Activated CD4-positive, alpha-beta T cell treated with anti-CD3 and anti-CD28 coated beads, Interleukin-2, amount 50 U/mL, for 24 hours (primary cell): ENCODE data around the gene SORBS2.
"Not testable (repeated sequence)": the region's sequence is repeated elsewhere in the genome, so short reads cannot be mapped to it uniquely, and the experiment has no call there.

Experiments
- DNase-seq, 2 donors: peaks; one replicate each; pipeline ENCODE4 v3.0.0-alpha.2; 2020; ENCODE audit warnings: low read depth in 1 of 2, low spot score in 1 of 2

The SORBS2 gene

DNA sequence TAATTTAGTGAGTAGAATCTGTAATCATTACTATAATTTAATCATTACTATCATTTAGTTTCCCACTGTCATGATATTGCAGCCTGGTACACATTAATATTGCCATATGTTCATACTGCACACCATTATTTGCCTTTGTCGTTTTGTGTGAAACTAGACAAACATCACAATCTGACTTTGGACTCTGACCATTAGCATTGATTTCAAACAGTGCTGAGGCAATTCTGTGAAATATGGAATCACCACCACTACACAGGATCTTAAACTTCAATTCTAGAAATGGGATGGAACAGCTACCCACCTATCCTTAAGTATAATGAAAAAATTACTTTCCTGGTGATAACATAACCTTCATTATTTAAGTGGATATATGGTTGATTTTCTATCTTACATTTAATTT is 98.3 kb downstream of the SORBS2 start:
- no peak for DNase-seq

DNA sequence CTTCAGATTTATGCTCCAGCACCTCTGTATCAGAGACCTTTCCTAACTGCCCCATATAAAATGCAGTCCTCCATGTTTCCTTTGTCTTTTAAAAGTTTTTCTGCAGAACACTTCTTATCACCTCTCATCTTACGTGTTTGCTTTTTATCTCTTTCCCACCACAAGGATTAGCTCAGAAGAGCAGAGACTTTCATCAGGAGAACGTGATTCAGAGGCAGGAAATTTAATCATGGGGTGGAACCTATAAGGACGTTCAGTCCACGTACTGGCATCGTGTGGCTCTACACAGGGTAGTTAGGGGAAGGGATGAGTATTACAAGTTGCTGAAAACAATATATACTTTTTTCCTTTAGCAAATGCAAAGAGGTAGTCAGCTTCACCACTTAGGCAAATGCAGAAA is 98.7 kb downstream of the SORBS2 start:
- DNase-seq: no peak

DNA sequence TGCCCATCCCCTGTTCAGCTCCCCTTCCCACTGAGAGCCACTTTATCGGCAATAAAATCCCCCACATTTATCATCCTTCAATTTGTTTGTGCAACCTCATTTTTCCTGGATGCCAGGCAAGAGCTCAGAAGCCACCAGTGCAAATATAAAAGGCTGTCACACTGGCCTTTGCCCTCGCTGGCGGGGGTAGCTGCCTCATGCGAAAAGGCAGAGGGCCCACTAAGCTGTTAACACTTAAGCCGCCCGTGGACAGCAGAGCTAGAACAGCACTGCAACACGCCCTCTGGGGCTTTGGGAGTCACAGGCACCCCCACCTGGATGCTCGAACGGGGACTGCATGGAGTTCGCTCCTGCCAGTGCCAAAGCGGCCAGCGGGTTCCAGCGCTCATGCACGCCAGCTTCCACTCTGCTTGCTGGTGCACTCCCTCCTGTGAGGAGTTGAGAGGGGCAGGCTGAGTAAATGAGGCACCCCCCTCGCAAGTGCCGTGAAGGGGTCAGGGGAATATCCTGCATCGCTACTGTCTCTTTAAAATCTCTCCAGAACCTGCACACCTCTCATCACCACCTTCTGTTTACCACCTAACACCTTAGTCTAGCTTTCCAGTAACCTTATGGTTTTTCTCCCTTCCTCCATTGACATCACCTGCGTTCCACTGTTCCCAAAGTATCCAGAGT is 99.5 kb downstream of the SORBS2 start:
- no peak for DNase-seq

DNA sequence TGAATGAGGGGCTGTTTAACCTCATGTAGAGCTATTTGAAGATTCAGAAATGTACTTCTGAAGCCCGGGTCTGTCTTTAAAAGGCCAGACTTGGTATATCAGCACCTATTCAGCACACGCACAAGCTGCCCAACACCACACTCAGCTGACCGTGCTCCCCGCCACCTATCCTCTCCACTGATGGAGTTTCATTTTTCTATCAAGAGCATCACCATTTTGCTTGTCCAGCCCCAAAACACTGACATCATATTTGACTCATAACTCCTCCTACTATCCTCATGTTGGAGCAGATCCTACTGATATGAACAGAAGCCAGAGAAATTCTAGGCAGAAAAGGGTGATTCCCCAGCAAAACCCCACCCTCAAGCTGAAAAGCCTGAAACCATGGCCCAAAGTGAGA is 100.3 kb downstream of the SORBS2 start:
- DNase-seq: no peak

DNA sequence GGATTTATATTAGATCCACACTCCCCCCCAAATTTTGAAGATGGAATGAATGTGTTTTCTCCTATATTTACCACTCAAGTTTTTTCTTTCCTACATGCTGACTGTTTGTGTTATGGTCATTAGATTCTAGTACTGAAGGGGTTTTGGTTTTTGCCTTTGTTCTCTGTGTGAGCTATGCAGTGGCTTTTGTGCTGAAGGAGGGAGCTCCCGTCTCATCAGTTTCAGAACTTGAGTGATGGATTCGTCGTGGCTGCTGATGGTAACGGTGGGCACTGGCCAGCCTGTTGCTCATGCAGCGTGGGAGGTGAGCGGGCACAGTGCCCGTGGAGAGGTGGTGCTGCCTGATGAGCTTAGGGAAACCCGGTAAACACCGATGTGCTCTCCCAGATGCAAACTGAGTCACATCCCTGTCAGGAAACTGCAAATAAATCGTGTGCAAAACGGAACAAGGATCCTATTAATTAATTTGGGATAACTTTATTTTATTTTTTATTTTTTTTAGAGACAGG is 101.5 kb downstream of the SORBS2 start:
- DNase-seq: no peak

DNA sequence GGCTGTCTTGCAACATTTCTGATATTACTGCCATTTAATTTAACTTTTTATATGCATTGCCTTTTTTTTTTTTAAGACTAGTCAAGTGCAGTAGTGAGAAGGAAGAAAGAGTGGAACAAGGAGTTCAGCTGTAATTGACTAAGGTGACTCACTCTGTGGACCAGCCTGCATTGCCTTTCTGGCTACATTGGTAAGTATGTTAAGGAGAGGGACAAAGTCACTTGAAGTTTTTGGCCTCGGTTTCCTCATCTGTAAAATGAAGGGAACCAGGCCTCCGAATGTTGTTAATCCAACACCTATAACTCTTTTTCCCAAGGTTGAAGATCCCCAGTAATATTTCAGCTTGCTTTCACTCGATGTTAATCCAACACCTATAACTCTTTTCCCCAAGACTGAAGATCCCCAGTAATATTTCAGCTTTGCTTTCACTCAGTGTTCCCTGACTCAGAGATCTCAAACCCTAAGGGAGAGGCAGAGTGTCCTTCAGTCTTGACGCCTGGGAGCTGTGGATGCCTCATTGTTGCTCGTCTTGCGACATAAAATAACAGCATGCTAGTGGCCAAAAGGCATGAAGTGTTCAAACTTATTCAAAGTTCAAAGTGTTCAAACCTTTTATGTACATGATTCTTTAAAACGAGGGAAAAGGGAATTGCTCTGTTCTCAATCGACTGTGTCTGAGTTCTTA is 102.0 kb downstream of the SORBS2 start:
- no peak for DNase-seq

DNA sequence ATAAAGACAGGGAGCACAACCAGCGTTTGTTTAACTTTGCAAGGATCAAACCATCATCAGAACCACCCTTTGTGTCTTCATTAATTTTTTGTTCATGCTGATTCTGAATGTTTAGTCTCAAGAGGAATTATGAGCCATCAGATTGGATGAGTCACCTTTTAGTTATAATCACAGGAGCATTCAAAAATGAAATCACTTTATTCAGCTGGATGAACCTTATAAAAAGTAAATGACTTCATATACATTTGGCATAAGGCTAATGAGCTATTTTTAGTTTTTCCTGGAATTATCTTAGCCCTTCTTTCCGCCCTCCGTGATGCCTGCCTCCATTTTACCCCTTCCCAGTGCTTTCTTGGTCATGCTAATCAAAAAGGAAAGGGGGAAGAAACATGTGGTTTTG is 103.6 kb downstream of the SORBS2 start:
- DNase-seq: no peak

DNA sequence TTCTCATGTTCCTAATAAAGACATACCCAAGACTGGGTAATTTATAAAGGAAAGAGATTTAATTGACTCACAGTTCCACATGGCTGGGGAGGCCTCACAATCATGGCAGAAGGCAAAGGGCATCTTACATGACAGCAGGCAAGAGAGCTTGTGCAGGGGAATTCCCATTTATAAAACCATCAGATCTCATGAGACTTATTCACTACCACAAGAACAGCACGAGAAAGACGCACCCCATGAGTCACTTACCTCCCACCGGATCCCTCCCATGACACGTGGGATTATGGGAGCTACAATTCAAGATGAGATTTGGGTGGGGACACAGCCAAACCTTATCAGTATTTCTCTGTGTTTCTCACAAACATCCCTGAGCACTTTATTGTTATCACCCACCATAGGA is 104.4 kb downstream of the SORBS2 start:
- not testable (repeated sequence) for DNase-seq

DNA sequence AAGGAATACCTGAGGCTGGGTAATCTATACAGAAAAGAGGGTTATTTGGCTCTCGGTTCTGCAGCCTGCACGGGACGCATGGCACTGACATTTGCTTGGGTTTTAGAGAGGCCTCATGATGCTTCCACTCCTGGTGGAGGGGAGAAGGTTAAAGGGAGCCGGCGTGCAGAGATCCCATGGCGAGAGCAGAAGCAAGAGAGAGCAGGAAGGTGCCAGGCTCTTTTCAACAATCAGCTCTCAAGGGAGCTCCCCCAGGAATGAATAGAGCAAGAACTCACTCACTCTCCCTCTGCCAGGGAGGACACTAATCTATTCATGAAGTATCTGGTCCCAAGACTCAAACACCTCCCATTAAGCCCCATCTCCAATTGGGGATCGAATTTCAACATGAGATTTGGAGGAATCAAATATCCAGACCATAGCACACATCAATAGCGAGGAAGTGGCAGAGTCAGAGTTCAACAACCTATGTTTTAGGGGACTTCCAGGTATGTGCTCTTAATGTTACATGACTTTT is 109.8 kb downstream of the SORBS2 start:
- DNase-seq: no peak

DNA sequence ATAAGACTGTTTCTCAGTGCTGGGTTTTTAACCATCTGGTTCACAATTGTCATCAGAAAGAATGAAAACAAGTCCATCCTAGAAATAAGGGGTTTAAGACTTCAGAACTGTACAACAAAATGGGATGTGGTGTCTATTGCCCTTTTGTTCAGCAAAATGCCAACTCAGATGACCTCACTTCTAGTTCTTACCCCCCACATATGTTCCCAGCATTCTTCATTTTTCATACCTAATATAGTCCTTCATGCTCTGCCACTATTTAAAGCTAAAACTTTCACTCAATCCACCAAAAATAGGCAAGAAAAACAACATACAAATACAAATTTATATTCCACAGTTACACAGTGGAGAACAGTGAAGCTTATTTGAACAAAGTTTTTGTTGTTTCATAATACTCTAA is 111.4 kb downstream of the SORBS2 start:
- DNase-seq: no peak

DNA sequence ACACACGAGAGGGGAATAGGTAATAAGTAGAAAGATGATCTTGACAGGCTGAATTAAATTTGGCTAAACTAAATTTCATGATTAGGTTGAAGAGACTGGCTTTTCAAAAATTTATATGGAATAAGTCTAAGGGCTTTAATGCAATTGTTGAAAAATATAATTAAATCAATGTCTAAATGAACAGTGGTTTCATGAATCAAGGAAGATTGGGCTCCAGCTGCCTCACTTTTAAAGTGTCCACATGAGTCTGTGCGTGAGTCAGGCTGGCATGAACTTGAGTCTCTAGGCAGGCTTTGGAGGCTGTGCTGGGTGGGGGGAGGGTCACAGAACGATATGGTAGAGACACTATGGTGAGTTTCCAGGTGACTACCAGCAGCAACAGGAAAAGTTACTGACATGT is 111.9 kb downstream of the SORBS2 start:
- no peak for DNase-seq

DNA sequence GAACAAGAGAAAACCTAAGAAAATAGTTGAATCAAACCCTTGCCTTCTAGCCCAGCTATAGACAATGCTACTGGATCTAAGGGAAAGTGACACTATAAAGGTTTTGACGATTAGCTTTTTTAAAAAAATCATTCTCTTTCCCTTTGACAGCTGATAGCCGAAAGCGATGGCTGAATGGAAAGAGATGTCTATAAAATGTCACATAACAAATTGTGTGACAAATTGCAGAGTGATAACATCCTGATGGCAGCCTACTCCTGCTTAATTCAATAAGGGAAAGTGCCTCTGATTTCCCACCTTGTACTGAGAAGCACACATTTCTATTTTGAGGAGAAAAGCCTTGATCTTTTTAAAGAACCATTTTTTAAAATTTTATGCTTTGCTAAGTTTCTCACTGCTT is 114.5 kb downstream of the SORBS2 start:
- DNase-seq: no peak

DNA sequence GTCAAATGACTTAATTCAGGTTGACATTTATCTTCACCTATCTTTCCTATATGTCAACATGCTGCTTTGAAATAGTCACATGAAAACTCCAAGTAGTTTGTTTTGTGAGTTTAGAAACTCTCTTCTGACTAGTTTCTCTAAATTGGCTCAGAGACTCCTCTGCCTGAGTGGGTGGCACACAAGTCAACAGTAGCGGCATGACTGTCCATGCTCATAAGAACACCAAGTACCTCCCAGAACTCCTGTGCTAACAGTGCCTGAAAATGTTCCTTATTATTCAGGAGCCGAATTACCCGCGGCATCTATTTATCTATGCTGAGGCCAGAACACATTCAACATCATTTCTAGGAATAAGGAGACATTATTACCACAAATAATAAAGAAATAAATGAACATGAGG is 116.3 kb downstream of the SORBS2 start:
- no peak for DNase-seq

DNA sequence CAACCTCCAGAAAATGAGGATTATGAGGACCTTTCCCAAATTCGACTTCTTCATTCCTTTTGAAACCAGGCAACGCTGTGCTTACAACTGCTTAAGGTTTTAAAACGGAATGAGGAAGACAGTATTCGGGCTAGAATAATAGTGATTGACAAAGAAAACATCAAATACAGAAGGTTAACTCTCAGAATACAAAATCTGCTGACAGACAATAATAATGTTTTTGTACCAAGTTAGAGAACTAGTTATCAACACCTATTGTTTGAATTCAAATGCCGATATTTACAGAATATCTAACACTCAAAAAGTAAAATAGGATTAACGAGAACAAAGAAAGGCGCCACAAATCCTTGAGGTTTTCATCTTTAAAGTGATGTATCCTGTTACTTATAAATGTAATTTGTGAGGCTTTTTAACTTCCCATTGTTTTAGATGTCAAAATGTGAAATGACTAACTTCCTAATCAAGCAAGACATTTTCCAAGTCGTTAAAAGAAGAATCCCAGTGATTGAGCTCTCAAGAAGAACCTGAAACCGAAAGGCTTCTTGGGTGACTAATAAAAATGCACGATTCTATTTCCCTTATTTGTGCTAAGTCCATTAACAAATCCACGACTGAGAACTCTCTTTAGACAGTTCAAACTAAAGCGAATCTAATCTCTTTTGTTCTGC is 118.3 kb downstream of the SORBS2 start:
- no peak for DNase-seq

DNA sequence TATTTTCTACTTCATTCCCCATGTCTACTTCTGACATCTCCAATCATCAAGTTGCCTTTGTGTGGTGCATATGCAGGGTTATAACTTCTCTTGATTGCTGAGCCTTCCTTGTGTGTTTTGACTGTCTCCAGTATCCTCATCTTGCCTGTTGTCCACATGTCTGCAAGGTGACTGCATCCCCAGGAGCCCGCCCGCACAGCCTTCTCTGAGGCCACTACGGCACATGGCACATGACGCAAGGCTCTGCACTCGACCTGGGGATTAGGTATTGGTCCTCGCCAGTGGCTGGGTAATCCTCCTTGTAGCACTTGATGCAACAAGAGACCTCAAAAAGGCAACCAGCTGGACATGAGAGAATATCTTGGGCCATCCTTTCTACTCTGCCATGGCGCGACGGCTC is 122.6 kb downstream of the SORBS2 start:
- DNase-seq: no peak

DNA sequence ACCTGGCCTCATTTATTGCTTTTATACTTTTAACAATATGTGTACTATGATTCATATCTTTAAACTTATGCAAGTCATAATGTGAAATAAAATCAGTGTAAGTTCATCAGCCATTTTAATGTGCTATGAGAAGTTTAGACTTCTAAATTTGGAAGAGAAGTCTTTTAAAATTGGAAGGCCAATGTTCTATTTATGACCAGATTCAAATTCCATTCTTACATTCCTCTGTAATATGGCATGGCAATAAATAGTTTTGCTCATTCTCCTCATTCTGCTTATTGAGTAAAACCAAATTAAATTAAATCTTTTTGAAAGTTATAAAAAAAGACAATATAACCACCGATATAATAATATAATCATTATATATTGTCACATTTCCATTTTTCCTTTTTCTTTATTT is 126.2 kb downstream of the SORBS2 start:
- DNase-seq: no peak

DNA sequence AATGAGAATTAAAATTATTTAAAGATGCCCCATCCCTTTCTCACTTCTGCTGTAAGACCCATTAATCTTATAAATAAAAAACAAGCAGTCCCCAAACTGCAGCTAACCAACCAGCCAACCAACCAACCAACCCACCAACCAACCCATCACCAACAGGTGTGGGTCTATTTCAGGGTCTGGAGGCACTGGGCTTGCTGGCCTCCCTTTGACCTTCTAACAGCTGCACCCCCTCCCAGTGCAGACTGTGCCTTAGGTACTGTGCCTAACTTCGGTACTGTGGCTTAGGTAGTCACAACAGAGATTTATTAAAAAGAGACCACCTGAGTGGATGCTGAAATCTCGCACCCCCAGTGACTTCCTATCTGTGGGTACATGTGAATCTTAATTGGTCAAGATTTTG is 128.1 kb downstream of the SORBS2 start:
- DNase-seq: no peak

DNA sequence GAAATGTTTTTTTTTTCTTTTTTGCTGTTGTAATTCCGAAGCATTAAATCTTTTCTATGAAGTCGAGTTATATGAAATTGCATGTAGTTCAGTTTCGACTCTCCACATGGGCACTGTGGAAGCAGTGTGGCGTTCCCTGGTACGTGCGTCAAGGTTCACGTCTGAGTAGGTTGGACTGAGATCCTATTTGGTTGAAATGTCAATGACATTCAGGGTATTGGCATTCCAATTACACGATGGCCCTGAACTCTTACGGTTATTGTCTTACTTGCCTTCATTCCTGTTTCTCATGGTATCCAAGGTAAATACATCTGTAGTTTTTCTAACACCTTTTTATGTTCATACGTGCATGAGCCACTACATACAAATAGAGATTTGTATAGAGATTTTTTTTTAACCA is 128.8 kb downstream of the SORBS2 start:
- DNase-seq: no peak

DNA sequence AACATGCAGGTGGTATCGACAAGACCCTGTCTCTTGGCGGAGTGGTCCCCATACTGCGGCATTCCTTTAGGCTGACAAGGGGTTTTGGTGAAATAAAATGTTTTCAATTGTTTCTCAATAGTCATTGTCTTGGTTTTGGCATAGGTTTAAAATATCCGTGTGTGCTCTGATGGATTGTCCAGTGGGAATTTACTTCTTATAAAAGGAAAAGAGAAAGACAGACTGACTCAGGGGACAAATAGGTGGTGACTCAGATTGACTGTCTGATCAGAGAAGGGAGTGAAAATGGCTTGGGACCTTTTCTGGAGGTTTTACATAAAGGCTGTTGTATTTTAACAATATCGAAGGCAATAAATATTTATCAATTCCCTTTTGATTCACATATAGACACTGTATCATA is 129.8 kb downstream of the SORBS2 start:
- DNase-seq: no peak

DNA sequence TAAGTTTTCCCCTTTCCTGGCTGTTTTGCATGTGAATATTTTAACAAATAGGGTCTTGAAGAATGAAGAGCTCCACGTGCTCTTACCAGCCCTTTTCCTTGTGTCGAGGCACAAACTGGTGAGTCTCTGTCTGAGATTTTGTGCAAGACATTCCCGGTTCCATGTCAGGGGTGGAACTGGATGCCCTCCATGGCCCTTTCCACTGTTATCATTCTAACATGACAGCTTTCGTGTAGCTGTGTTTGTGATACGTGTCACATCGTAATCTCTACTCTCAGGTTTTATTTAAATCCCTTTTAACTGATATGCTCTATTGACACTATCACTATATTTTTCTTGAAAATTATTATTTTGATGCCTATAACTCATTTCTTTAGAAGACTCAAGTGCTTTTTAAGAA is 130.4 kb downstream of the SORBS2 start:
- no peak for DNase-seq

DNA sequence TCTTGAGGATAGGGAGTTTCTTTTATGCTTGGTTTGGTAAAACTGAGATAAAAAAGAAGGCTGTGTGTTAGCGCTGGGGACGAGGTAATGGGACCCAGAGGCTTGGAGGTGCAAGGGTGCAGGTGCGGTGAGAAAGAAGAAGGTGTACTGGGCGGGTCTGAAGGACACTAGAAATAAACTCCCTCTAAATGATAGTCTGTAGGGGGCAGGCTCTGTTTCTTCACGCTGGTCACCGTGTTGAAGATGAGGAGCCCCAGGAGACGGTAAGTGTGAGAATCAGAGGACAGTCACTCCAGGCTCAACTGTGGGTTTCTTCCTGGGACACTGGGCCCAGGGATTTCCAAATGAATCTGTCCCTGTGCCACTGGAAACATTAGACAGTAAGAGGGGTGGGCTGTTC is 131.4 kb downstream of the SORBS2 start:
- DNase-seq: no peak

DNA sequence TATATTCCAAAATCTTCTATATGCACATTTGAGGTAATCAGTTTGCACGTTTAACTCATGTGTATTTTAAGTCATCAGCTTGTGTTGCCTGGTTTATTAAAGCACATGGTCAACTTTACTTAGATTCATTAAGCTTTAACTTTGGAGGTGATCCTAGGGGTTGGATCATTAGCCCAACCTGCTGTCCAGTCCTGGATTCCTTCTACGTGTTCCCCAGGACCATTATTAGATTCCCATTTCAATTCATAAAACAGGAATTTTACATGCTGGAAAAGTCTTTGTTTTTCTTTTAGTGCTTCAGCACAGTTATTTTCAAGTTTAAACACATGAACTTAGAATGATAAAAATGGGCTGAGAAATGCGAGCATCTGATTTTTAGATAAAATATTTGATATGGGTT is 132.5 kb downstream of the SORBS2 start:
- no peak for DNase-seq
